A673 (cell line): ENCODE measurements around the gene LRRIQ3. TPM values are rescaled to one million over a fixed set of nuclear protein-coding genes. Genes with fewer than 3 reads are reported as not detected.

Source experiments
- BruUV-seq: library from RNA; stranded (reverse); fragments of 400-500 nt; replicated peaks from 2 replicates; lab custom pipeline; 2021; lab: Mats Ljungman, UMichigan
- CTCF ChIA-PET: fragments of 300-600 bp; sonication (Branson Sonifier 250); formaldehyde crosslinking; loops from one replicate; lab custom pipeline; 2022; ENCODE audit warnings: antibody characterized with exemption; lab: Charles Lee
- POLR2A ChIA-PET: fragments of 300-600 bp; sonication (Branson Sonifier 250); formaldehyde crosslinking; loops from one replicate; lab custom pipeline; 2022; ENCODE audit warnings: antibody characterized with exemption; ENCODE audit not compliant: low non-redundant PET; lab: Charles Lee
- DNase-seq: peaks from one replicate; pipeline ENCODE4 v3.0.0-alpha.2; 2015; ENCODE audit warnings: low spot score
- H3K27ac ChIP-seq: fragments of 200-600 bp; sonication (generic); 2 replicates; pipeline ENCODE4 v1.5.1; 2016; ENCODE audit warnings: mixed run types, low read depth, mild to moderate bottlenecking, mixed read lengths, antibody characterized with exemption, low read length; ENCODE audit not compliant: poor library complexity, severe bottlenecking
- H3K27me3 ChIP-seq: fragments of 200-600 bp; sonication (generic); replicated peaks from 2 replicates; pipeline ENCODE4 v1.6.1; 2017; ENCODE audit warnings: mixed run types, low read depth, mild to moderate bottlenecking, mixed read lengths, antibody characterized with exemption, low read length; ENCODE audit not compliant: insufficient read depth, poor library complexity
- H3K36me3 ChIP-seq: fragments of 200-600 bp; sonication (generic); 2 replicates; pipeline ENCODE4 v1.6.1; 2016; ENCODE audit warnings: mixed run types, mild to moderate bottlenecking, mixed read lengths, antibody characterized with exemption, low read length; ENCODE audit not compliant: insufficient read depth, poor library complexity, severe bottlenecking
- H3K4me1 ChIP-seq: fragments of 200-600 bp; sonication (generic); 2 replicates; pipeline ENCODE4 v1.6.1; 2017; ENCODE audit warnings: mixed run types, mild to moderate bottlenecking, mixed read lengths, antibody characterized with exemption, low read length; ENCODE audit not compliant: insufficient read depth, poor library complexity, severe bottlenecking
- H3K4me3 ChIP-seq: fragments of 200-600 bp; sonication (generic); 2 replicates; pipeline ENCODE4 v1.5.1; 2016; ENCODE audit warnings: low read depth, mixed run types, mild to moderate bottlenecking, mixed read lengths, low read length; ENCODE audit not compliant: poor library complexity, severe bottlenecking
- H3K9me3 ChIP-seq: fragments of 200-600 bp; sonication (generic); 2 replicates; pipeline ENCODE4 v1.6.1; 2016; ENCODE audit warnings: mixed run types, low read depth, mild to moderate bottlenecking, mixed read lengths, antibody characterized with exemption, low read length; ENCODE audit not compliant: poor library complexity, severe bottlenecking
- CTCF ChIP-seq: fragments of 300-800, 200-600 bp; sonication (generic); conservative IDR thresholded peaks from 2 replicates; pipeline ENCODE4 v1.5.1; 2017; ENCODE audit warnings: low read depth, mild to moderate bottlenecking, antibody characterized with exemption, low read length, moderate library complexity, mixed read lengths
- EZH2 ChIP-seq: fragments of 200-600 bp; sonication (generic); IDR thresholded peaks from 2 replicates; pipeline ENCODE4 v1.6.1; 2017; ENCODE audit warnings: borderline replicate concordance, low read depth, mild to moderate bottlenecking, mixed read lengths, antibody characterized with exemption, low read length; ENCODE audit not compliant: poor library complexity, severe bottlenecking
- intact Hi-C: fragments of 100-400 bp; cut with micrococcal nuclease; formaldehyde crosslinking; loops from one replicate; pipeline ENCODE4 v1.10.0; 2022; ENCODE audit not compliant: unreplicated experiment
- total RNA-seq: library from RNA; stranded (reverse); gene quantifications from 2 replicates; pipeline ENCODE4 v1.2.3, GENCODE V29; 2021

LRRIQ3 gene
- total RNA-seq, 1 experiment from 2014 or later = 0.17 TPM

GRCh38 chr1:73980324-73981040, 217.5 kb downstream of the LRRIQ3 start:
- Histone ChIP-seq H3K27me3 (no peaks in the 10 kb centered on the region), H3K9me3 (no peaks in the 10 kb centered on the region), H3K4me3 (no peak overlapping the region), H3K27ac (no peak overlapping the region), H3K36me3 (no peaks in the 10 kb centered on the region), H3K4me1 (no peaks in the 10 kb centered on the region)
- TF ChIP-seq EZH2 (no peak), CTCF (no peak)
- BruUV-seq = no TSS peak
- intact Hi-C loops = no loop called here
- CTCF ChIA-PET = no interaction called here
- POLR2A ChIA-PET = no interaction called here
- no peak for DNase-seq

GRCh38 chr1:73979684-73980083, 218.3 kb downstream of the LRRIQ3 start:
- Histone ChIP-seq H3K4me1 (no peaks in the 10 kb centered on the region), H3K9me3 (no peaks in the 10 kb centered on the region), H3K27me3 (no peaks in the 10 kb centered on the region), H3K36me3 (no peaks in the 10 kb centered on the region), H3K4me3 (no peak overlapping the region), H3K27ac (no peak overlapping the region)
- ChIA-PET POLR2A (no interaction called here), CTCF (no interaction called here)
- intact Hi-C loops = no loop called here
- no peak for DNase-seq
- no TSS peak for BruUV-seq
- TF ChIP-seq EZH2 (no peak), CTCF (no peak)

GRCh38 chr1:73978964-73979363, 219.0 kb downstream of the LRRIQ3 start:
- no peak overlapping the region for H3K4me3 ChIP-seq
- no TSS peak for BruUV-seq
- no peaks in the 10 kb centered on the region for H3K4me1 ChIP-seq
- no peak overlapping the region for H3K27ac ChIP-seq
- ChIA-PET POLR2A (no interaction called here), CTCF (no interaction called here)
- no peaks in the 10 kb centered on the region for H3K9me3 ChIP-seq
- H3K36me3 ChIP-seq = no peaks in the 10 kb centered on the region
- H3K27me3 ChIP-seq = no peaks in the 10 kb centered on the region
- intact Hi-C loops = no loop called here
- DNase-seq = no peak
- no peak for TF ChIP-seq CTCF
- no peak for TF ChIP-seq EZH2

Other genes starting within 250 kb of the LRRIQ3 start
- gene FPGT, start 66 bp upstream of the LRRIQ3 start, total RNA-seq = 6.9 and 7.4 TPM in 2 replicates
- gene TNNI3K, start 37.2 kb upstream of the LRRIQ3 start, total RNA-seq = not detected in 2 replicates